Upper lobe of left lung (tissue), 6 donors: ENCODE measurements around the gene PRKN. TPM values are rescaled to one million over a fixed set of nuclear protein-coding genes. Genes with fewer than 3 reads are reported as not detected.
"Not testable (repeated sequence)": the region's sequence is repeated elsewhere in the genome, so short reads cannot be mapped to it uniquely, and the experiment has no call there.

Experiments used
- ATAC-seq, 2 donors: fragments of 200-7000 bp; cut with Tn5 transposase; one replicate each; pipeline ENCODE4 v1.9.1; 2022; ENCODE audit warnings: mild to moderate bottlenecking in 2 of 2, moderate library complexity in 2 of 2; ENCODE audit not compliant: low FRiP score in 2 of 2
- DNase-seq, 2 donors: peaks; one replicate each; pipeline ENCODE4 v3.0.0-alpha.2; 2019 to 2020
- H3K27ac ChIP-seq, 4 donors: fragments of 200-600 bp; sonication (generic); one replicate each; pipeline ENCODE4 v1.5.1; 2016 to 2019
- H3K27me3 ChIP-seq, 4 donors: fragments of 200-600 bp; sonication (generic); one replicate each; pipeline ENCODE4 v1.5.1; 2017 to 2019
- H3K36me3 ChIP-seq, 4 donors: fragments of 200-600 bp; sonication (generic); one replicate each; pipeline ENCODE4 v1.5.1; 2016 to 2019
- H3K4me1 ChIP-seq, 4 donors: fragments of 200-600 bp; sonication (generic); one replicate each; pipeline ENCODE4 v1.5.1; 2018 to 2019
- H3K4me3 ChIP-seq, 4 donors: fragments of 200-600 bp; sonication (generic); one replicate each; pipeline ENCODE4 v1.5.1; 2017 to 2019; ENCODE audit warnings: mild to moderate bottlenecking in 2 of 4, moderate library complexity in 1 of 4
- H3K9me3 ChIP-seq, 4 donors: fragments of 200-600 bp; sonication (generic); one replicate each; pipeline ENCODE4 v1.5.1; 2018 to 2019
- EP300 ChIP-seq, 4 donors: sonication (generic); formaldehyde crosslinking; IDR thresholded peaks; one replicate each; pipeline ENCODE4 v1.5.1; 2017; ENCODE audit warnings: antibody characterized with exemption in 4 of 4, control low read depth in 2 of 4
- POLR2A ChIP-seq, 4 donors: fragments of 450-650 bp; IDR thresholded peaks; one replicate each; pipeline ENCODE4 v1.5.1; 2016 to 2017; ENCODE audit warnings: antibody characterized with exemption in 4 of 4, mild to moderate bottlenecking in 2 of 4
- POLR2AphosphoS5 ChIP-seq, 2 donors: sonication (generic); formaldehyde crosslinking; IDR thresholded peaks; one replicate each; pipeline ENCODE4 v1.5.1; 2017; ENCODE audit warnings: antibody characterized with exemption in 2 of 2
- WGBS, 2 donors: methylation state at CpG; one replicate each; pipeline ENCODE4 v1.1.5; 2017 to 2018; 5-methylcytosine and 5-hydroxymethylcytosine counted together
- total RNA-seq, 6 donors: library from RNA; depleted of rRNA in 4 of 6; stranded (reverse); fragments of >200 nt in 4 of 6; gene quantifications; one replicate each; pipeline versions ENCODE4 v1.1.0 to v1.2.1, GENCODE V29; 2016 to 2021
- TF ChIP-seq, protein P1 (sequence below), 6 experiments: fragments of 450-650 bp in 4 of 6; fragments of 200-600 bp in 2 of 6; sonication (generic) in 2 of 6; IDR thresholded peaks; one replicate each; pipeline ENCODE4 v1.5.1; 2016 to 2019; ENCODE audit warnings: antibody characterized with exemption in 6 of 6
- donor health status: DM: no; HTN: no; CAD: no; lungs with moderate emphysema.
- donor health status: DM: no; HTN: yes; CAD: no; lungs with severe emphysema.

The PRKN gene
- total RNA-seq, 6 donors from 2014 or later: 2.7 to 29.3 (median 5.5) TPM

DNA sequence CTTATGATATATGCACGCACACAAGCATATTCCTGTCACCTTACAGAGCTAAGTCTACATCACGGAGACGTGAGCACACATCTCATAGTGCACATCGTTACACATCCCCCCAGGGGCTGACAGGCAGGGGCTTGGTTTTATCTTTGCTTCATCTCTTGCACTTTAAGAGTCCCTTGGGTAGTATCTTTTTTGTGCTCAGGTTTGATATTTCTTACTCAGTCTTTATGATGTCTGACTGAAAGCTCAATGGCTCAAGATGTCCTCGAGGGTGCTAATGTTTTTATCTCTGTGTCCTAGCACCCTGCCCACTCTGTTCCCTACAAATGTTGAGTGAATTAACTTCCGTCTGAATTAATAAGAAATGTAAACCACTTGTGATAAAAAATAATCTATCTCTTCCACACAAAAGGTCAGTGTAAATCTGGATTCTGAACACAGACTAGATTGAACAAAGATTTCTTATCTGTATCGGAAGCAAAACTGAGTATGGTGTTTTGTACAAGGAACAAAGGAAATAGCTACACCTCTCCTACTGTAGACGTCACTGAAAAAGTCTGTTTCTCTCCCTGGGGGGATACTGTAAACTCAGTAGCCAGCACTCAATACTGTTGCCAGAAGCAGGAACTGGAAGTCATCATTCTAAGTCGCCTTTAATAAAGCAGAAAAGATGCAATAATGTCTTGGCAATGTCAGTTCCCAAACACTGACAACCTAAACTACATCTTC lies 195.1 kb downstream of the PRKN start:
- Histone ChIP-seq H3K27me3 (no peaks in the 10 kb centered on the region), H3K27ac (peak overlapping the region in 2 of 4 donors; percentile 53 to 73), H3K4me1 (no peaks in the 10 kb centered on the region), H3K9me3 (no peaks in the 10 kb centered on the region), H3K36me3 (no peaks in the 10 kb centered on the region), H3K4me3 (no peak overlapping the region)
- TF ChIP-seq EP300 (IDR thresholded peaks at IDR 0.05): no peak
- TF ChIP-seq, protein P1, sequence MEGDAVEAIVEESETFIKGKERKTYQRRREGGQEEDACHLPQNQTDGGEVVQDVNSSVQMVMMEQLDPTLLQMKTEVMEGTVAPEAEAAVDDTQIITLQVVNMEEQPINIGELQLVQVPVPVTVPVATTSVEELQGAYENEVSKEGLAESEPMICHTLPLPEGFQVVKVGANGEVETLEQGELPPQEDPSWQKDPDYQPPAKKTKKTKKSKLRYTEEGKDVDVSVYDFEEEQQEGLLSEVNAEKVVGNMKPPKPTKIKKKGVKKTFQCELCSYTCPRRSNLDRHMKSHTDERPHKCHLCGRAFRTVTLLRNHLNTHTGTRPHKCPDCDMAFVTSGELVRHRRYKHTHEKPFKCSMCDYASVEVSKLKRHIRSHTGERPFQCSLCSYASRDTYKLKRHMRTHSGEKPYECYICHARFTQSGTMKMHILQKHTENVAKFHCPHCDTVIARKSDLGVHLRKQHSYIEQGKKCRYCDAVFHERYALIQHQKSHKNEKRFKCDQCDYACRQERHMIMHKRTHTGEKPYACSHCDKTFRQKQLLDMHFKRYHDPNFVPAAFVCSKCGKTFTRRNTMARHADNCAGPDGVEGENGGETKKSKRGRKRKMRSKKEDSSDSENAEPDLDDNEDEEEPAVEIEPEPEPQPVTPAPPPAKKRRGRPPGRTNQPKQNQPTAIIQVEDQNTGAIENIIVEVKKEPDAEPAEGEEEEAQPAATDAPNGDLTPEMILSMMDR (IDR thresholded peaks at IDR 0.05): no peak
- TF ChIP-seq POLR2AphosphoS5 (IDR thresholded peaks at IDR 0.05): no peak
- no peak for TF ChIP-seq POLR2A (IDR thresholded peaks at IDR 0.05)
- DNase-seq (no peak), ATAC-seq (peak in 1 of 2 donors; percentile 42)
- 52 to 59% methylated on average over 9 of the region's 9 CpGs for WGBS, 2 donors

DNA sequence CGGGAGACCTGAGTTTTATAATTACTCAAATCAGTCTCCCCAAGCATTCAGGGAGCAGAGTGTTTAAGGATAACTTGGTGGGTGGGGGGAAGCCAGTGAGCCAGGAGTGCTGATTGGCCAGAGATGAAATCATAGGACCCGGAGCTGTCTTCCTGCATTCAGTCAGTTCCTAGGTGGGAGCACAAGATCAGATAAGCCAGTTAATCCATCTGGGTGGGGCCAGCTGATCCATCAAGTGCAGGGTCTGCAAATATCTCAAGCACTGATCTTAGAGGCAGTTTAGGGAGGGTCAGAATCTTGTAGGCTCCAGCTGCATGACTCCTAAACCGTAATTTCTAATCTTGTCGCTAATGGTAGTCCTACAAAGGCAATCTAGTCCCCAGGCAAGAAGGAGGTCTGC lies 196.2 kb downstream of the PRKN start:
- not testable (repeated sequence) for ATAC-seq, H3K27ac ChIP-seq, H3K27me3 ChIP-seq, H3K9me3 ChIP-seq, H3K4me3 ChIP-seq, H3K36me3 ChIP-seq, H3K4me1 ChIP-seq, DNase-seq
- 75 to 86% methylated on average over 4 of the region's 4 CpGs for WGBS, 2 donors

DNA sequence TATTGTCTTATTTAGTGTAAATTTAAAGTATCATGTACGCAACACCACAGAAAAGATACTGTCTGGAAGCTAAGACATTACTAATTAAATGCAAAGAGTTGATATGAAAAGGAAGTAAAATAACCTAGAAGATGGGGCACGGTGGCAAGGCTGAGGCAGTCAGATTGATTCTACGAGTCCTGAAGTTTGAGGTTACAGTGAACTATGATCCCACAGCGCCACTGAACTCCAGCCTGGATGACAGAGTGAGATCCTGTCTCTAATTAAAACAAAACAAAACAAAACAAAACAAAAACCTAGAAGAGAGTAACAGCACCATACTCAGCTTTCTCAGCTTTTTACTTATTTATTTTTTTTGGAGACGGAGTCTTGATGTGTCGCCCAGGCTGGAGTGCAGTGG lies 199.0 kb downstream of the PRKN start:
- Histone ChIP-seq H3K27ac (no peak overlapping the region), H3K4me3 (no peak overlapping the region), H3K27me3 (no peaks in the 10 kb centered on the region), H3K36me3 (no peaks in the 10 kb centered on the region), H3K9me3 (no peaks in the 10 kb centered on the region), H3K4me1 (no peaks in the 10 kb centered on the region)
- ATAC-seq (no peak), DNase-seq (no peak)
- 70 to 82% methylated on average over 6 of the region's 6 CpGs for WGBS, 2 donors
- TF ChIP-seq POLR2AphosphoS5 (IDR thresholded peaks at IDR 0.05) (no peak), POLR2A (IDR thresholded peaks at IDR 0.05) (no peak), EP300 (IDR thresholded peaks at IDR 0.05) (no peak)
- TF ChIP-seq, protein P1 (IDR thresholded peaks at IDR 0.05): no peak

DNA sequence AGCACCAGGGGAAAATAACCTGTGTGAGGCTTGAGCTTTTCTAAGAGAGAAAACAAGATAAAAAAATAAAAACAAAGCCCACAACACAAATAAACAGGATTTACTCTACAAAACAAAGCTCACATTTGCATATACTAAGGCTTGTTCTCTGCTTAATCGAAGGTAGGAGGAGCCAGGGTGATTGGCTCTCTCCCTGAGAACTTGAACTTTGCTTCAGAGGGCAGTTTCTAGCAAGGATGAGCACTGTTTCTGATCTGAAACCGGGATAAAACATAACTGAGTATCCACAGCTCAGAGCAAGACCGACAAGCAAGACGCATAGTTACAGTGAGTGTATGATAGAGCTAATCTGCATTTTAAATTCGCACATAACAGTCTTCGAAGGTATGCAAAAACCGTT lies 200.6 kb downstream of the PRKN start:
- no peak for ATAC-seq
- no peak for DNase-seq
- 80 to 86% methylated on average over 7 of the region's 7 CpGs for WGBS, 2 donors
- Histone ChIP-seq H3K9me3 (no peaks in the 10 kb centered on the region), H3K36me3 (no peaks in the 10 kb centered on the region), H3K27me3 (no peaks in the 10 kb centered on the region), H3K4me1 (no peaks in the 10 kb centered on the region), H3K27ac (no peak overlapping the region), H3K4me3 (no peak overlapping the region)
- TF ChIP-seq POLR2A (IDR thresholded peaks at IDR 0.05) (no peak), POLR2AphosphoS5 (IDR thresholded peaks at IDR 0.05) (no peak), EP300 (IDR thresholded peaks at IDR 0.05) (no peak)
- TF ChIP-seq, protein P1 (IDR thresholded peaks at IDR 0.05): no peak

DNA sequence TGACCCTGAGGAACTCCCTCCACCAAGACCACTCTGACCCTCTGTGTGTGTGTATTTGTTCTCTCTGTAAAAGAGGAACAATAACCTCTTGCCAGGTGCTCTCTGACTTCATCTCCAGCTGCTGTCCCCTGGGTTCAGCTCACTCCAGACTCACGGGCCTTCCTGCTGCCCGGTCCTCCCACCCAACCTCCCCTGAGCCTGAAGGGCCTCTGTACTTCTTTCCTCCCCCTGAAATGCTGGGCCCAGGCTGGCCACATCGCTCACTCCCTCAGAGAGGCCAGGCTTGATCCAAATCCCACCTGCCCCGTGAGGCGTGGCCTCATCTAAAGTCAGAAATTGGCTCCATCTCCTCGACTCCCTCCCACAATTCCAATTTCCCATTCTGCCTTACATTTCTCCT lies 202.4 kb downstream of the PRKN start:
- Histone ChIP-seq H3K4me1 (no peaks in the 10 kb centered on the region), H3K27ac (no peak overlapping the region), H3K36me3 (no peaks in the 10 kb centered on the region), H3K4me3 (no peak overlapping the region), H3K9me3 (no peaks in the 10 kb centered on the region), H3K27me3 (no peaks in the 10 kb centered on the region)
- no peak for TF ChIP-seq POLR2AphosphoS5 (IDR thresholded peaks at IDR 0.05)
- no peak for TF ChIP-seq POLR2A (IDR thresholded peaks at IDR 0.05)
- TF ChIP-seq, protein P1 (IDR thresholded peaks at IDR 0.05): no peak
- no peak for TF ChIP-seq EP300 (IDR thresholded peaks at IDR 0.05)
- ATAC-seq (no peak), DNase-seq (no peak)
- 91 to 95% methylated on average over 6 of the region's 6 CpGs for WGBS, 2 donors
